Activated T-helper 9 cell treated with anti-CD3 and anti-CD28 coated beads, Interleukin-2, amount 50 U/mL, for 16 hours (primary cell): ENCODE results near the gene DENND2A.
"Not testable (repeated sequence)": the region's sequence is repeated elsewhere in the genome, so short reads cannot be mapped to it uniquely, and the experiment has no call there.

ENCODE experiments used
- DNase-seq: peaks from one replicate; pipeline ENCODE4 v3.0.0-alpha.2; 2020; ENCODE audit warnings: low read depth

The DENND2A gene

GRCh38 chr7:140640727-140641523, at the start of gene DENND2A:
DENND2A (minus strand) TSS chr7:140640813; CDS start chr7:140602397, 38,416 bp downstream.
- DNase-seq, result no peak

- no peak for DNase-seq
These were observed 48.9 kb upstream of the DENND2A start for GRCh38 chr7:140689199-140690152.

- DNase-seq, result no peak
These were observed 47.7 kb upstream of the DENND2A start for GRCh38 chr7:140688341-140688740.

- no peak for DNase-seq
These were observed 46.3 kb upstream of the DENND2A start for GRCh38 chr7:140686921-140687320.

- DNase-seq, result no peak
These were observed 44.9 kb upstream of the DENND2A start for GRCh38 chr7:140685407-140686087.

GRCh38 chr7:140684066-140684950, 43.7 kb upstream of the DENND2A start:
- DNase-seq, result no peak

GRCh38 chr7:140683657-140684056, 43.0 kb upstream of the DENND2A start:
- no peak for DNase-seq

- no peak for DNase-seq
These were observed 41.2 kb upstream of the DENND2A start for GRCh38 chr7:140681766-140682165.

GRCh38 chr7:140680886-140681285, 40.3 kb upstream of the DENND2A start:
- no peak for DNase-seq

- DNase-seq, result no peak
These were observed 38.6 kb upstream of the DENND2A start for GRCh38 chr7:140679186-140679585.

GRCh38 chr7:140678816-140679130, 38.2 kb upstream of the DENND2A start:
- no peak for DNase-seq

GRCh38 chr7:140678081-140678815, 37.6 kb upstream of the DENND2A start:
- DNase-seq, result no peak

GRCh38 chr7:140677496-140677895, 36.9 kb upstream of the DENND2A start:
- DNase-seq, result no peak

GRCh38 chr7:140676956-140677355, 36.3 kb upstream of the DENND2A start:
- not testable (repeated sequence) for DNase-seq

- DNase-seq, result no peak
These were observed 35.7 kb upstream of the DENND2A start for GRCh38 chr7:140676306-140676705.

- DNase-seq, result no peak
These were observed 35.1 kb upstream of the DENND2A start for GRCh38 chr7:140675726-140676125.

- DNase-seq, result no peak
These were observed 34.5 kb upstream of the DENND2A start for GRCh38 chr7:140674899-140675701.

GRCh38 chr7:140674356-140674800, 33.8 kb upstream of the DENND2A start:
- no peak for DNase-seq

- no peak for DNase-seq
These were observed 33.2 kb upstream of the DENND2A start for GRCh38 chr7:140673774-140674155.
